Fibroblast of pulmonary artery (primary cell): ENCODE results near the gene KRTAP10-2.

ENCODE experiments used
- DNase-seq: peaks from one replicate; pipeline ENCODE4 v3.0.0-alpha.2; 2010; ENCODE audit warnings: low read depth
- H3K4me3 ChIP-seq: replicated peaks from 2 replicates; pipeline ENCODE4 v1.5.1; 2011; ENCODE audit warnings: low read depth, mild to moderate bottlenecking, control low read depth, low read length, moderate library complexity
- CTCF ChIP-seq: IDR thresholded peaks from 2 replicates; pipeline ENCODE4 v1.5.1; 2011; ENCODE audit warnings: mild to moderate bottlenecking, control low read depth, low read length, inconsistent platforms; ENCODE audit errors: missing control alignments

Gene KRTAP10-2

DNA sequence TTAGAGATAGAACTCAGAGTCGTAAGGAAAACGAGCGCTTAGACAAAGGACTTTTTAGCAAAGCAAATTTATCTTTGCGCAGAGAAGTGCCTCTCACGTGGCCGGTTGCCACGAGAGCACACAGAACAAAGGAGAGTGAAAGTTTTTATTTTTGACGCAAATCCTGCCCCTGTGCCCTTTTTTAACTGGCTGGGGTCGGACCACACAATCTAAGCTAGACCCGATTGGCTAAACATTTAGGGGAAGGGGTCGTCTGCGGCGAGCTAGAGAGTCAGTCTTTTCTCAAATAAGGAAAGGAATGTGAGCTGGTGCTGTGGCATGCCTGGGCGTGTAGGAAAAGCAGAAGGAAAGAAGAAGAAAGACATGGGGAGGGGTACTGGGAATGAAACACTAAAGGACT, 2.4 kb downstream of the KRTAP10-2 start:
- no peak overlapping the region for H3K4me3 ChIP-seq
- DNase-seq: no peak
- no peak for TF ChIP-seq CTCF

DNA sequence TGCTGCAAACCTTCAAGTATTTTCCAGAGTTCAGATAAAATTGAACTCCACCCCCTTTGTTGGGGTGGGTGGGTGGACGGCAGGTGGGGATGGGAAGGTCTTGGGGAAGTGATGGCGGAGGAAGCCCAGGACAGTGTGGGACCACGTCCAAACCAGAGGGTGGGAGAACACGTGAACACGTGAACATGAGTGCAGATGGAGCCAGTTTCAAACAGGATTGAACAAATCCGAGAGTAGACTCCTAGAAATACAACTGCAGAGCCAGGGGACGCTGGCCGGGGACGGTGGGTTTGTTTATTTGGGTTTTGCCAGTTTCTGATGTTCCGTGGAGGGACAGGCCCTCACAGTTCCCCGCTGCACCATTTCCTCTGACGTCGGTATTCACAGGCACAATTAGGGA, 2.9 kb downstream of the KRTAP10-2 start:
- no peak overlapping the region for H3K4me3 ChIP-seq

DNA sequence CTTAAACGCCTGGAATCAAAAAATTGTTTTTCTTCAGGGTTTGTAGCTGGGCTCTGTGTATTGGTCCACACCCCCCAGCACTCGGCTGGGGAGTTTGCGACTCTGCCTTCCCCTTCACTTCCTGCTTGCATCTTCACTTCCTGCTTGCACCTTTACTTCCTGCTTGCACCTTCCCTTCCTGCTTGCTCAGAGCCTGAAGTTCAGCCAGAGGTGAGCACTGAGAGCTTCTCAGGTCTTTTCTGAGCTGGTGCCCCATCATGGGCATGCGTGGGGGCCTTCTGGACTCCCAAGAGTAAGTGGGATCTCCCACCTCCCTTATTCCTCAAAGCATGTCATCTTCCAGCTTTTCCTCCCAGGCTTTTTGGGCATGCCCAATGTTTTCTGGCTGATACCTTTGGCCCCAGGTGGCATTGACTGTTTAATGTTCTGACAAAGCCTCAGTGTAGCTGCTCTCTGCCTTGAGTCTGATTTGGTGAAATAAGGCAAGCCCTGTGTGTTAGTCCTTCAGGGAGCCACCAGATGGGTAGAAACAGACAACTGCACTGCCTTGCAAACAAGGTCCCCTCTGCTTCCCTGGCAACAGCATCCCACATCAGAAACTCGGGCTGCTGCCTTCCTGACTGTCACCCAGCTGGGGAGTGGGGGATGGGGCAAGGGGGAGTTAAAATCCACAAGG, 3.5 kb downstream of the KRTAP10-2 start:
- no peak for DNase-seq
- no peak for TF ChIP-seq CTCF
- no peak overlapping the region for H3K4me3 ChIP-seq

More for the DNA sequence above, 2.9 kb downstream of the KRTAP10-2 start:
- TF ChIP-seq CTCF: no peak
- DNase-seq: no peak

DNA sequence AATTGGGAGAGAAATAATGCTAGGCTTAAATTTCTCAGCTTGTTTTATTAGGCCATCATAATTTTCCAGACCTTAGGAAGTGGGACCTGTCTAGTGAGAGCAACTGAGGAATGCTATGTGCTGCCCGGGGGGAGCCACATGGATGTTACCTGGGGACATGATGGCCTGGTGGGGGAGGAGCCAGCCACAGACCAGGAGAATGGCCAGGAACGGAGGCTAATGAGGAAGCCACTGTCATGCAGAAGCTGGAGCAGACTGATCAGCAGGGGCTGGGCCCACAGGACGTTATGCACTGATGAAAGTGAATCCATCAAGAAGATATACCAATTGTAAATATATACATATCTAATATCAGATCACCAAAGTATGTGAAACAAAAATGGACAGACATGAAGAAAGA, 6.7 kb downstream of the KRTAP10-2 start:
- no peak for DNase-seq
- H3K4me3 ChIP-seq: no peak overlapping the region
- TF ChIP-seq CTCF: no peak

GRCh38 chr21:44542716-44543115, 8.6 kb downstream of the KRTAP10-2 start:
- no peak overlapping the region for H3K4me3 ChIP-seq

GRCh38 chr21:44540741-44541288, 10.5 kb downstream of the KRTAP10-2 start:
- DNase-seq: no peak
- no peak for TF ChIP-seq CTCF
- H3K4me3 ChIP-seq: no peak overlapping the region

More at GRCh38 chr21:44542716-44543115, 8.6 kb downstream of the KRTAP10-2 start:
- TF ChIP-seq CTCF: no peak
- DNase-seq: no peak

DNA sequence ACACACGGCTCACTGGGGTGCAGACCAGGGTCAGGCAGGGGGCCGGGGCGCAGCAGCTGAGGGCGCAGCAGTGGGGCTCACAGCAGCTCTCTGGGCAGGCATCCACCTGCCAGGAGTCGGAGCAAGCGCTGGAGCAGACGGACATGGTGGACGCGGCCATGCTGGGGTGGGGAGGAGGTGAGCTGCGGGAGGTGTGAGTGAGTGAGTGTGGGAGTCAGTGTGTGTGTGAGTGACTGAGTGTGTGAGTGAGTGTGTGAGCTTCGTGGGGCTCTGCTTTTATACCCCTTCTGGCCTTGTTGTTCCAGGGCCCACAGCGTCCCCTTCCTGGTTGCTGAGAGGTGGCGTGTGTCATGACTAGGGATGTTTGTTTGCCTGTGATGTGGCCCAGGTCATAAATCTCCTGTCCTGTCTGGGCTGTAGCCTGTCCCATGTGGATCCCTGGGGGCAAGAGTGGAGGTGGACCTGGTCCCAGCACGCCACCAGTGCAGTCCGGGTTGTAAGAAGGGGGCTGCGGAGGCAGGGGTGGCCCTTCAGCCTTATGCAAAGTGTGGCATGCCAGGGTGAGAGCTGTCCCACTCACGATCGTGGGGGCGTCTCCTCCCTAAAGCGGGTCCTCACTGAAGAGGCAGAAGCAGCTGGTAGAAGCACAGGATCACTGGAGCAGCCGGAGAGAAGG, 11.2 kb downstream of the KRTAP10-2 start, which contains the start of gene KRTAP10-1:
Gene KRTAP10-1, minus strand, starts transcription at position 205 of the 676 bp plus-strand sequence. Its CDS starts 45 bp downstream, at position 160.
- H3K4me3 ChIP-seq: no peak within 1 kb of the TSS
- no peak for TF ChIP-seq CTCF
- DNase-seq: no peak
